ENCODE data around the gene SAP30. TPM values are rescaled to one million over a fixed set of nuclear protein-coding genes. Genes with fewer than 3 reads are reported as not detected.
A peak's percentile ranks its signal among the peaks of the same experiment; 100 is the strongest.

SAP30 gene
- total and polyA plus RNA-seq, 9 of the 15 experiments (the other 6 are each of a cell fraction or from before 2014, with no cell fraction given) = 5.9 to 51.1 (median 32.6) TPM

DNA sequence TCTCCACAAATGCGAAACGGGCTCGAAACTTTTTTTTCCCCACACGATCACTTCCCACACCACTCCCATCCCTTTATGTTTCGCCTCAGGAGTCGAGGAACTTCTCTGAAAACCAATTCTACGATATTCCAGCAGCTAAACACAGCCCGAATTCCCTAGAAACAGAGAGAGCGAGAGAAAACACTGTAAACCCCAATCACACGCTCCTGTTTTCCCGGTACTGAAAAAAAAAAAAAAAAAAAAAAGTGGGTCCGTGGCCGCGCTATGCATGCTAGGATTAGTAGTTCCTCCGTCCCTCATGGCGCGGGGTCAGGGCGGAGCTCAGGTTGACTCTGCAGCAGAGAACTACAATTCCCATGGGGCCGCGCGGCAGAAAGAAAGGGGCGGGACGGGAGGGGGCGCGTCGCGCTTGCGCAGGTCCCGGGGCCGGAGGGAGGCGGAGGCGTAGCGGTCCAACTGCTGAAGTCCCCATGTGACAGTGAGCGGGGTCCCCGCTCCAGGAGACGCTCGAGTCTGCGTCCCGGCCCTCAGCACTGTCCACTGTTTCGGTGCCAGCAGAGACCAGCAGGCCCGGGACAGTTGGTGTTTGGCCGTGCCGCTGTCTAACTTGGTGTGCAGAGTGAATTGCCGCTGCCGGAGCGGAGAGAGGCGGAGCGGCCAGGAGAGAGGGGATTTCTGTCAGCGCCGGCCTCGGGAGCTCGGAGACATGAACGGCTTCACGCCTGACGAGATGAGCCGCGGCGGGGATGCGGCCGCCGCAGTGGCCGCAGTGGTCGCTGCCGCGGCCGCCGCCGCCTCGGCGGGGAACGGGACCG, at the start of gene SAP30 (continued):
- TF ChIP-seq, protein P1, sequence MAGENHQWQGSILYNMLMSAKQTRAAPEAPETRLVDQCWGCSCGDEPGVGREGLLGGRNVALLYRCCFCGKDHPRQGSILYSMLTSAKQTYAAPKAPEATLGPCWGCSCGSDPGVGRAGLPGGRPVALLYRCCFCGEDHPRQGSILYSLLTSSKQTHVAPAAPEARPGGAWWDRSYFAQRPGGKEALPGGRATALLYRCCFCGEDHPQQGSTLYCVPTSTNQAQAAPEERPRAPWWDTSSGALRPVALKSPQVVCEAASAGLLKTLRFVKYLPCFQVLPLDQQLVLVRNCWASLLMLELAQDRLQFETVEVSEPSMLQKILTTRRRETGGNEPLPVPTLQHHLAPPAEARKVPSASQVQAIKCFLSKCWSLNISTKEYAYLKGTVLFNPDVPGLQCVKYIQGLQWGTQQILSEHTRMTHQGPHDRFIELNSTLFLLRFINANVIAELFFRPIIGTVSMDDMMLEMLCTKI (IDR thresholded peaks at IDR 0.05; ENCODE audit: partially characterized antibody) = no peak
- TF ChIP-seq MECOM (CRISPR knock-in tag; IDR thresholded peaks at IDR 0.05) (no peak), DACH1 (IDR thresholded peaks at IDR 0.05; ENCODE audit: partially characterized antibody) (no peak), RBM17 (IDR thresholded peaks at IDR 0.05; ENCODE audit: borderline replicate concordance, low read depth, low read length) (no peak), TCF3 (CRISPR knock-in tag; IDR thresholded peaks at IDR 0.05) (no peak), YY1 (IDR thresholded peaks at IDR 0.05; ENCODE audit: borderline replicate concordance in 1 of 3, control insufficient read depth in 1 of 3, extremely low read depth in 1 of 3, insufficient read depth in 3 of 3, insufficient read length in 1 of 3, insufficient replicate concordance in 2 of 3, low read depth in 1 of 3, low read length in 2 of 3) (peak; percentile 21 to 88 (median 83)), ZNF586 (CRISPR knock-in tag; conservative IDR thresholded peaks at IDR 0.05) (no peak), LARP7 (IDR thresholded peaks at IDR 0.05) (0 out of 2 replicates have a peak, but pooled peaks have one; percentile 38), ZNF76 (CRISPR knock-in tag; IDR thresholded peaks at IDR 0.05; ENCODE audit: borderline replicate concordance) (no peak), TAF7 (tag; IDR thresholded peaks at IDR 0.05) (peak; percentile 76)
- TF ChIP-seq, protein P2, sequence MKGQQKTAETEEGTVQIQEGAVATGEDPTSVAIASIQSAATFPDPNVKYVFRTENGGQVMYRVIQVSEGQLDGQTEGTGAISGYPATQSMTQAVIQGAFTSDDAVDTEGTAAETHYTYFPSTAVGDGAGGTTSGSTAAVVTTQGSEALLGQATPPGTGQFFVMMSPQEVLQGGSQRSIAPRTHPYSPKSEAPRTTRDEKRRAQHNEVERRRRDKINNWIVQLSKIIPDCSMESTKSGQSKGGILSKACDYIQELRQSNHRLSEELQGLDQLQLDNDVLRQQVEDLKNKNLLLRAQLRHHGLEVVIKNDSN (CRISPR knock-in tag; IDR thresholded peaks at IDR 0.05) = peak; percentile 85
- TF ChIP-seq, protein P3, sequence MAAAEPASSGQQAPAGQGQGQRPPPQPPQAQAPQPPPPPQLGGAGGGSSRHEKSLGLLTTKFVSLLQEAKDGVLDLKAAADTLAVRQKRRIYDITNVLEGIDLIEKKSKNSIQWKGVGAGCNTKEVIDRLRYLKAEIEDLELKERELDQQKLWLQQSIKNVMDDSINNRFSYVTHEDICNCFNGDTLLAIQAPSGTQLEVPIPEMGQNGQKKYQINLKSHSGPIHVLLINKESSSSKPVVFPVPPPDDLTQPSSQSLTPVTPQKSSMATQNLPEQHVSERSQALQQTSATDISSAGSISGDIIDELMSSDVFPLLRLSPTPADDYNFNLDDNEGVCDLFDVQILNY (CRISPR knock-in tag; IDR thresholded peaks at IDR 0.05) = no peak
- TF ChIP-seq, protein P4, sequence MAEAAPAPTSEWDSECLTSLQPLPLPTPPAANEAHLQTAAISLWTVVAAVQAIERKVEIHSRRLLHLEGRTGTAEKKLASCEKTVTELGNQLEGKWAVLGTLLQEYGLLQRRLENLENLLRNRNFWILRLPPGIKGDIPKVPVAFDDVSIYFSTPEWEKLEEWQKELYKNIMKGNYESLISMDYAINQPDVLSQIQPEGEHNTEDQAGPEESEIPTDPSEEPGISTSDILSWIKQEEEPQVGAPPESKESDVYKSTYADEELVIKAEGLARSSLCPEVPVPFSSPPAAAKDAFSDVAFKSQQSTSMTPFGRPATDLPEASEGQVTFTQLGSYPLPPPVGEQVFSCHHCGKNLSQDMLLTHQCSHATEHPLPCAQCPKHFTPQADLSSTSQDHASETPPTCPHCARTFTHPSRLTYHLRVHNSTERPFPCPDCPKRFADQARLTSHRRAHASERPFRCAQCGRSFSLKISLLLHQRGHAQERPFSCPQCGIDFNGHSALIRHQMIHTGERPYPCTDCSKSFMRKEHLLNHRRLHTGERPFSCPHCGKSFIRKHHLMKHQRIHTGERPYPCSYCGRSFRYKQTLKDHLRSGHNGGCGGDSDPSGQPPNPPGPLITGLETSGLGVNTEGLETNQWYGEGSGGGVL (CRISPR knock-in tag; IDR thresholded peaks at IDR 0.05) = no peak
